ENCODE results near the gene FCGBP.
"Not testable (repeated sequence)": the region's sequence is repeated elsewhere in the genome, so short reads cannot be mapped to it uniquely, and the experiment has no call there.

FCGBP gene

DNA sequence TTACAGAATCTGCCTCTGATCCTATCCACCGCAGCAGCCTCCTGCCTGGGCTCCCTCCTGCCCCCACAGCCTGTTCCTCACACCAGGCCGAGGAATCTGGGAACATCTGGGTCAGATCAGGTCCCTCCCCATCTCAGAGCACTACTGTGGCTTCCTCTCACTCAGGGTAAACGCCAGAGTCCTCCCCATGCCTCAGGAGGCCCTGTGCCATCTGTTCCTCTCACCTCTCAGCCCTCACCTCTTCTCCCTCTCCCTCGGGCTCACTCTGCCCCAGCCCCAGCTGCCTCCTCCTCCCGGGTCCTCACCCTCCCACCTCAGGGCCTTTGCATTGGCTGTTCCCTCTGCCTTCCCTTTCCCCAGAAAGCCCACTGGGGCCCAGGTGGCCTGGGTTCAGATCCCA lies 18.2 kb downstream of the FCGBP start:
- DNase-seq = no peak

DNA sequence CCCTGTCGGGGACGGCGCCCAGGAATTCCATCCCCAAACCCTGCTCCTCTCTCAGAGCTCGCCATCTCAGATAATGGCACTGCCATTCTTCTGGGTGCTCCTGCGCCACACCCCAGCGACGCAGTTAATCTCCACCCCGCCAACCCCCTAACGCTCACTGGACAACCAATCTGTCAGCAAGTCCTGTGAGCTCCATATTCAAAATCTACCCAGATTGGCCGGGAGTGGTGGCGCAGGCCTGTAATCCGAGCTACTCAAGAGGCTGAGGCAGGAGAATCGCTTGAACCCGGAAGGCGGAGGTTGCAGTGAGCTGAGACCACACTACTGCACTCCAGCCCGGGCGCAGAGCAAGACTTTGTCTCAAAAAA lies 18.6 kb downstream of the FCGBP start:
- no peak for DNase-seq

DNA sequence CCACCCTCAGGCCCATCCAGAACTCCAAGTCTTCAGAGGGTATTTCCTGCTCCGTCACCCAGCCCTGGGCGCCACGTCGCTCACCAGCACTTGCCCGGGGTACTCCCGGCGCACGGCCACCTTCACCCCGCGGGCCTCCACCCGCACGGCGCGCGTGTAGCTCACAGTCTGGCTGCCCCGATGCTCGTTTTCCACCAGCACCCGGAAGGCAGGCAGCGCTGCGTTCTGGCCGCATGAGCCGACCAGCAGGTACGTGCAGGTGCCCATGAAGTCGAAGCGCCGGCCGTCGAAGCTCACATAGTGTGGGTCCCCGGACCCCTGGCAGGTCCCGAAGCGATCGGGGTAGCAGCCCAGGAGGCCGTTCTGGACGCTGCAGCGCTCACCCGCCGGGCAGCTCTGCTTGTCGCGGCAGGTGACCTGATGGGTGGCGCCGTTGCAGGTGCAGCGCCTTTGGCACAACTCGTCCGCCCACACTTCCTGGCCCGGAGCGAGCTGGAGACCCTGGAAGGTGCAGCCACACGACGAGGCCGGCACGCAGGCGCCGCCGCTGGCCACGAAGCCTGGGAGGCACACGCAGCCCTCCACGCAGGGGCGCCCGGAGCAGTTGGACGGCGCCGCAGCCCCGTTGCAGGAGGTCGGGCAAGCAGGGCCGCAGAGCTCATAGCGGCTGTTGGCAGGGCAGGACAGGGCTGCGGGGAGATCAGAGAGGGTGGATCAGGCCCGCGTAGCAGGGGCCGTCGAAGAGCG lies 19.2 kb downstream of the FCGBP start:
- no peak for DNase-seq

DNA sequence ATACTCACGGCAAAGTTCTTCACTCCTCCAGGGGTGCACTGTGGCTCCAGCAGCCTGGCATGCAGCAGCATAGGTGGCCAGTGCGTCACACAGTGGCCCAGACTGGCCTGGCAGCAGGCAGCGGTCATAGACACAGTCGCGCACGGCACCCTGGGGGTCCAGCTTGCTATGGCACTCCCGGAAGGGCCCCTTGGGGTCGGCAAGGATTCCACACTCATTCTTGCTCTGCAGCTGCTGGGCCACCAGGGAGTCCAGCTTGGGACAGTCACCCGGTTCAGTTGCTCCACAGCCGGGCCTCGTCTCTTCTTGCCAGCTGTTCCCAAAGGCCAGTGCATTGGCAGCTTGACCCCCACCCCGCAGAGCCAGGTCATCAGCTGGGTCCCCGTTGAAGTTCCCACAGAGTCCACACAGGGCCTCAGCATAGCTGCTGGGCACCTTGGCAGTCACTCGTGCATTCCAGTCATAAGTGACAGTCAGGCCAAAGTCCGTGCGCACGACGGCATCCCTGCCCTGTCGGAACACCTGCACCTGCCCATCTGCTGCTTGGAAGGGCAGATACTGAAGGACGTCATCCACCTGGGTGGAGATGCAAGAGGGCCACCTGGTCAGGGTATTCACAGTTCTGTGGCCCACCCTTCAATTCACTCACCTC lies 20.6 kb downstream of the FCGBP start:
- DNase-seq = no peak

- no peak for DNase-seq
These were observed 25.6 kb downstream of the FCGBP start for GRCh38 chr19:39908803-39909202.

DNA sequence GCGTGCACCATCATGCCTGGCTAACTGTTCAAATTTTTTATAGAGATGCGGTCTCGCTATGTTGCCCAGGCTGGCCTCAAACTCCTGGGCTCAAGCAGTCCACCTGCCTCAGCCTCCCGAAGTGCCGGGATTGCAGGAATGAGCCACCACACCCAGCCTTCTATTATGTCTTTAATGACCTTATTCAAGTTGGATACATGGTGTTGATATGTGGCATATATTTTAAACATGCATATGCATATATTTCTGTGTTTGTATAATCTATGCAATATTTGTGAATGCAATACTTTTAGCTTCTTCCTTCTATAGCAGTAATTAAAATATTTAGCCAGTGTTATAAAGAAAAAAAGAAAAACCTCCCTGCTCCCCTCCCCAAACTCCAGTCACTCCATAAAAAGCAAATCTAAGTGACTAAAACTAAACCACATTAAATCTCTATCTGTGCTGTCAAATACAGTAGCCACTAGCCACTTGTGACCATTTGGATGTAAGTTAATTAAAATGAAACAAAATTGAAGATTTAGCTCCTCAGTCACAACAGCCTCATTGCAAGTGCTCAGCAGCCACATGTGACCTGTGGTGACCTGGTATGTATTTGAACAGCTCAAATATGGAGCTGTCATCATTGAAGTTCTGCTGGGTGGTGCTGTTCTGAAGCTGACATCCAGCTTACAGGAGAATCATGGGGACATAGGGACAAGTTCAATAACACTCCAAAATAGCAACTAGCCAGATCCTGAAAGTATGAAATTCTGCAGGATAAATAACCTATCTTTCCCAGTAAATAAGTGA lies 27.4 kb downstream of the FCGBP start:
- no peak for DNase-seq

GRCh38 chr19:39906283-39906682 lies 28.2 kb downstream of the FCGBP start:
- DNase-seq = no peak

- DNase-seq = not testable (repeated sequence)
These were observed 30.8 kb downstream of the FCGBP start for GRCh38 chr19:39903486-39904091.

- DNase-seq = not testable (repeated sequence)
These were observed 32.1 kb downstream of the FCGBP start for GRCh38 chr19:39902326-39902725.

- DNase-seq = not testable (repeated sequence)
These were observed 32.8 kb downstream of the FCGBP start for GRCh38 chr19:39901681-39902080.

DNA sequence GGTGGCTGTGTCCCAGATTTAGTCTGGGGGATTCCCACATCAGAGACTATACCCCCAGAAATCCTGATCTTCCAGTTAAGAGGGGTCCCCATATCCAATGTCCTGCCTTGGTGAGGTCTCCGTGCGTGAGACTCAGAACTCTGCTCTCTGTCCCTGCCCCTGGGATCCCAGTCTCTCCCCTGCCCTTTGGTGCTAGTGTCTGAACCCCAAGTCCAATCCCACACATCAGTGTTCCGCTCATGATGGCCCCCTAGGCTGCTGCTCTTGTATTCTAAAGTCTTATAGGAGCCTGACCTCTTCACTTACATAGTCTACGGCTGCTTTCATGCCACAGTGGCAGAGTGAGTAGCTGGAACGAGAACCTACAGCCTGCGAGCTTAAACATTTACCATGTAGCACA lies 35.6 kb downstream of the FCGBP start:
- peak; percentile 5 for DNase-seq

- peak; percentile 71 for DNase-seq
These were observed 36.8 kb downstream of the FCGBP start for GRCh38 chr19:39897511-39898245.

DNA sequence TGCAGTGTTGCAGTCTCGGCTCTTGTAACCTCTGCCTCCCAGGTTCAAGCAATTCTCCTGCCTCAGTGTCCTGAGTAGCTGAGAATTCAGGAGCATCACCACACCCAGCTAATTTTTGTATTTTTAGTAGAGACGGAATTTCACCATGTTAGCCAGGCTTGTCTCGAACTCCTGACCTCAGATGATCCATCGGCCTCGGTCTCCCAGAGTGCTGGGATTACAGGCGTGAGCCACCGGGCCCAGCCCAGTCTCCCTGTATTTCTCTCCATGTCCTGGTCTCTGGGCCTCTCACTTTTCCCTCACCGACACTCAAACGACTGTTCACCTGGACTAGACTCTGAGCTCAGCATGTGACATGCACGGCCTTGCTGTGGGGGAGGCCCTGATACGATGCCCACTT lies 39.3 kb downstream of the FCGBP start:
- not testable (repeated sequence) for DNase-seq

GRCh38 chr19:39894236-39894606 lies 40.2 kb downstream of the FCGBP start:
- not testable (repeated sequence) for DNase-seq

DNA sequence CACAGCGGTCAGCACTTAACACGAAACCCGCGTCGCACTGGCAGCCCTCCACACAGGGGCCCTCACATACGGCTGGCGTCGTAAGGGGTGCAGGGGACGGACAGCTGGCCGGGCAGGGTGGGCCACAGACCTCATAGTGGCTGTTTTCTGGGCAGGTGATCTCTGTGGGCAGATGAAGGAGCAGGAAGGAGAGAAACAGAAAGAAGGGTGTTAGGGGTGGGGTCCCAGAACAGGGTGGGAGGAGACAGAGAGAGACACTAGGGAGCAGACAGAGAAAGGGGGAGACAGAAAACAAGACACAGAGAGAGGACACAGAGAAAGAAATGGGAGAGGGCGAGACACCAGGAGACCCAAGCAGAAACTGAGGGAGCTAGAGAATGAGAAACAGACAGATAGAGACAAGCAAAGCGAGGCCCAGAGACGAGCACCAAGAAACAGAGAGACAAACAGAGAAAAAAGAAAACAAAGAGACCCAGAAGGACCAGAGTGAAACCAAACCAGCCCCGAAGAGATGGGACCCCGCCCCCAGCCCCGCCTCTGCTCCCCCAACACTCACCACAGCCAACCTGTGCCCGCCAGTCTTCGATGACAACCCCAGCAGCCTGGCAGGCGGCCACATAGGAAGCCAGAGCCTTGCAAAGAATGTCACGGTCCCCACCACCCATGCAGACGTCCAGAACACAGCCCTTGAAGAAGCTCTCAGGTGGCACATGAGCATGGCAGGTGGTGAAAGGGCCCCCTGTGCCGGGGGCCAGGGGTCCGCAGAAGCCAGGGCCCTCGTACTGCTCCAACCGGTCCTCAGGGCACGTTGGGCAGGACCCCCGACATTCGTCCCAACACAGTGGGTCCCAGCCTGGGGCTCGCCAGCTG lies 40.8 kb downstream of the FCGBP start:
- DNase-seq = not testable (repeated sequence)

DNA sequence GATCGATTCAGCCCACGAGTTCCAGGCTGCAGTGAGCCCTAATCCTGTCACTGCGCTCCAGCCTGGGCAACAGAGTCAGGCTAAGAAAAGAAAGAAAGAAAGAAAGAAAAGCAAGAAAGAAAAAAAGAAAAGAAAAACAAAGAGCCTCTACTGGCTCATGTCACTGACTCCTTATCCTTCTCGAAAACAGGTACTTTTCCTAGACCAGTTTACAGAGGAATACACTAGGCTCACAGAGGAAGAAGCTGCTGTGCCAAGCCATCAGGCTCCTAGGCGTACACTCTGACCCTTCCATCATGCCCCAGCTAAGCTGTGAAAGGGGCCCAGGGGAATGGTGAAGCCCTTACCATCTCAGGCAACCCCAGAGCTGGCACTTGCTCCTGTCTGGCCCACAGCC lies 41.9 kb downstream of the FCGBP start:
- DNase-seq = not testable (repeated sequence)

GRCh38 chr19:39891660-39892505 lies 42.6 kb downstream of the FCGBP start:
- DNase-seq = peak; percentile 41

GRCh38 chr19:39890755-39891551 lies 43.5 kb downstream of the FCGBP start:
- no peak for DNase-seq

DNA sequence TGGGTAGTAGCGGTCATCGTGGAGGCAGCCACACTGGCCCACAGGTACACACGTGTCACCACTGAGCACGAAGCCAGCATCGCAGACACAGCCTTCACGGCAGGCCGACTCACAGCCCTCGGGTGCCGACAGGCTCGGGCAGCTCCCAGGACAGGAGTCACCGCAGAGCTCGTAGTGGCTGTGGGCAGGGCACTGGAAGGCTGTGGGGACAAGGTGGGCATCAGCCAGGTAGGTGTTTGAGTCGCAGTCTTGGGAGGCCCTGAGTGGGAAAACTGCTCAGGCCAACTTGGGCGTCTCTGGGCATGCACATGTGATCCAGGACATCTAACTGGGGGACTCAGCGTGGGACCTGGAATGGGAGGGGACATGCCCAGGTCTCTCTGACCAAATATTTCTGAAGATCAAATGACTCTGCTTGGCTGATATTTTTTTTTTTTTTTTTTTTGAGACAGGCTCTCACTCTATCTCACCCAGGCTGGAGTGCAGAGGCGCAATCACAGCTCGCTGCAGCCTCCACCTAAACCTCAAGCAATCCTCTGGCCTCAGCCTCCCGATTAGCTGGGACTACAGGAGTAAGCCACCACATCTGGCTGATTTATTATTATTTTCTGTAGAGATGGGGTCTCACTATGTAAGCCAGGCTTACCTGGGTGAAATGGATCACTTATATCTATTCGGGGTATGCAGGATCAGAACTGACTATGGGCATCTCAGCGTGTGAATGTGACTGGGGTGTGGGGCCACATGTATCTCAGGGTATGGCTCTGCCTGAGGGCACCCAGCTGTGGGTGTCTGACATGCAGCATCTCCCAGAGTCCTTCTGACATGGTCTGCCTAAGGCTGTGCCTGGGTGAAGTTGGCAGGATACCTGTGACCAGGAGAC lies 44.3 kb downstream of the FCGBP start:
- not testable (repeated sequence) for DNase-seq
